Endodermal cell (in vitro differentiated cells): Measurements from ENCODE around the gene BTBD6. TPM values are rescaled to one million over a fixed set of nuclear protein-coding genes. Genes with fewer than 3 reads are reported as not detected.

Source experiments
- DNase-seq: peaks from one replicate; pipeline ENCODE4 v3.0.0-alpha.2; 2017
- H3K27ac ChIP-seq: 2 replicates; pipeline ENCODE4 v1.5.1; 2013; ENCODE audit warnings: mild to moderate bottlenecking, low read depth, low read length, moderate library complexity
- H3K27me3 ChIP-seq: 2 replicates; pipeline ENCODE4 v1.6.1; 2013; ENCODE audit warnings: mild to moderate bottlenecking, low read length, moderate library complexity; ENCODE audit not compliant: insufficient read depth, control insufficient read depth, poor library complexity, severe bottlenecking
- H3K36me3 ChIP-seq: 2 replicates; pipeline ENCODE4 v1.7.0; 2013; ENCODE audit warnings: mild to moderate bottlenecking, low read length, moderate library complexity; ENCODE audit not compliant: control insufficient read depth, insufficient read depth
- H3K4me1 ChIP-seq: one replicate; pipeline ENCODE4 v1.7.0; 2013; ENCODE audit warnings: low read length; ENCODE audit not compliant: control insufficient read depth, insufficient read depth
- H3K4me3 ChIP-seq: 2 replicates; pipeline ENCODE4 v1.5.1; 2013; ENCODE audit warnings: mild to moderate bottlenecking, low read length, moderate library complexity
- H3K9ac ChIP-seq: 2 replicates; pipeline ENCODE4 v1.6.1; 2013; ENCODE audit warnings: mild to moderate bottlenecking, low read length, moderate library complexity; ENCODE audit not compliant: poor library complexity, severe bottlenecking; ENCODE audit errors: extremely low read depth
- H3K9me3 ChIP-seq: 2 replicates; pipeline ENCODE4 v1.6.1; 2013; ENCODE audit warnings: mild to moderate bottlenecking, low read length, moderate library complexity; ENCODE audit not compliant: control insufficient read depth
- H3K27ac Mint-ChIP-seq: 2 replicates; pipeline ENCODE4 v1.8.0; 2020; ENCODE audit warnings: mixed read lengths
- H3K27me3 Mint-ChIP-seq: 2 replicates; pipeline ENCODE4 v1.8.0; 2021; ENCODE audit warnings: mild to moderate bottlenecking, mixed read lengths; ENCODE audit not compliant: insufficient read depth
- H3K36me3 Mint-ChIP-seq: 2 replicates; pipeline ENCODE4 v1.8.0; 2020; ENCODE audit warnings: low read depth, mixed read lengths
- H3K4me1 Mint-ChIP-seq: 2 replicates; pipeline ENCODE4 v1.8.0; 2020; ENCODE audit warnings: mixed read lengths
- H3K4me3 Mint-ChIP-seq: 2 replicates; pipeline ENCODE4 v1.8.0; 2020; ENCODE audit warnings: mild to moderate bottlenecking, moderate library complexity, mixed read lengths
- H3K9me3 Mint-ChIP-seq: 2 replicates; pipeline ENCODE4 v1.8.0; 2020; ENCODE audit warnings: mild to moderate bottlenecking, mixed read lengths
- CTCF ChIP-seq: fragments of 200-600 bp; sonication (generic); conservative IDR thresholded peaks from 2 replicates; pipeline ENCODE4 v1.5.0; 2021; ENCODE audit warnings: antibody characterized with exemption, mild to moderate bottlenecking
- WGBS, 2 experiments: methylation state at CpG; one replicate each; pipeline versions ENCODE4 v1.1.5 to v1.1.7; 2013; ENCODE audit warnings: missing lambda C conversion rate in 2 of 2, mixed read lengths in 1 of 2; ENCODE audit not compliant: insufficient coverage in 1 of 2, insufficient read length in 1 of 2; 5-methylcytosine and 5-hydroxymethylcytosine counted together
- total RNA-seq, 2 donors: library from RNA; stranded (reverse); fragmentation: NEBNext Ultra II Directional in 1 of 2; extraction: Animal tissue kit (Norgen Biotek cat#: 25700) in 1 of 2; gene quantifications; 2 replicates in 1 of 2; 3 replicates in 1 of 2; pipeline ENCODE4 v1.2.1, GENCODE V29; 2021

BTBD6 gene
- total RNA-seq, 2 donors from 2014 or later = 21.8 to 26.9 TPM

- Histone ChIP-seq H3K4me3 (no peak overlapping the region), H3K4me1 (peaks cover 3% of the 10 kb centered on the region), H3K27ac (no peak overlapping the region), H3K36me3 (peaks cover 6% of the 10 kb centered on the region), H3K9me3 (no peaks in the 10 kb centered on the region), H3K9ac (no peak overlapping the region), H3K27me3 (no peaks in the 10 kb centered on the region)
- Mint-ChIP-seq H3K4me1 (peaks cover 12% of the 10 kb centered on the region), H3K4me3 (no peak overlapping the region), H3K27ac (no peak overlapping the region), H3K27me3 (no peaks in the 10 kb centered on the region), H3K36me3 (peaks cover 5% of the 10 kb centered on the region), H3K9me3 (no peaks in the 10 kb centered on the region)
- 96 to 100% methylated on average over 18 to 21 of the region's 21 CpGs for WGBS, 2 experiments
- no peak for DNase-seq
- no peak for TF ChIP-seq CTCF
These were observed 32.2 kb downstream of the BTBD6 start for GRCh38 chr14:105280525-105280924.

- Histone ChIP-seq H3K36me3 (peaks cover 7% of the 10 kb centered on the region), H3K9ac (no peak overlapping the region), H3K9me3 (no peaks in the 10 kb centered on the region), H3K27me3 (no peaks in the 10 kb centered on the region), H3K4me3 (no peak overlapping the region), H3K27ac (no peak overlapping the region), H3K4me1 (peaks cover 3% of the 10 kb centered on the region)
- peak; percentile 65 for DNase-seq
- H3K27me3 Mint-ChIP-seq = no peaks in the 10 kb centered on the region
- H3K36me3 Mint-ChIP-seq = peaks cover 5% of the 10 kb centered on the region
- peaks cover 12% of the 10 kb centered on the region for H3K4me1 Mint-ChIP-seq
- 71 to 77% methylated on average over 18 to 23 of the region's 23 CpGs for WGBS, 2 experiments
- peak; percentile 80 for TF ChIP-seq CTCF
- no peak overlapping the region for H3K4me3 Mint-ChIP-seq
- H3K27ac Mint-ChIP-seq = peak overlapping the region; percentile 11
- H3K9me3 Mint-ChIP-seq = no peaks in the 10 kb centered on the region
These were observed 33.2 kb downstream of the BTBD6 start for GRCh38 chr14:105281371-105282097.

GRCh38 chr14:105282098-105282725 lies 33.9 kb downstream of the BTBD6 start:
- H3K27me3 ChIP-seq = no peaks in the 10 kb centered on the region
- Mint-ChIP-seq H3K27me3 (no peaks in the 10 kb centered on the region), H3K36me3 (peaks cover 5% of the 10 kb centered on the region), H3K4me1 (peaks cover 12% of the 10 kb centered on the region), H3K9me3 (no peaks in the 10 kb centered on the region), H3K4me3 (no peak overlapping the region), H3K27ac (peak overlapping the region; percentile 22)
- H3K4me1 ChIP-seq = peaks cover 3% of the 10 kb centered on the region
- peak; percentile 68 for DNase-seq
- peak; percentile 15 for TF ChIP-seq CTCF
- H3K9me3 ChIP-seq = no peaks in the 10 kb centered on the region
- H3K4me3 ChIP-seq = no peak overlapping the region
- H3K9ac ChIP-seq = no peak overlapping the region
- WGBS, 2 experiments = 63 to 72% methylated on average over 9 to 16 of the region's 16 CpGs
- peak overlapping the region; percentile 41 for H3K27ac ChIP-seq
- H3K36me3 ChIP-seq = peaks cover 7% of the 10 kb centered on the region
